ENCODE results near the gene EEF2. TPM values are rescaled to one million over a fixed set of nuclear protein-coding genes. Genes with fewer than 3 reads are reported as not detected.
"Not testable (repeated sequence)": the region's sequence is repeated elsewhere in the genome, so short reads cannot be mapped to it uniquely, and the experiment has no call there.

Gene EEF2
- total RNA-seq, 1 experiment from 2014 or later, result 2,952 TPM

GRCh38 chr19:3963458-3964255 lies 21.6 kb downstream of the EEF2 start:
- DNase-seq (ENCODE audit: low read depth), result no peak
- in situ Hi-C loops (cut with HindIII; ENCODE audit: low pct_unique_long_range_greater_than_20kb, low sequenced_read_pairs), result no loop called here

DNA sequence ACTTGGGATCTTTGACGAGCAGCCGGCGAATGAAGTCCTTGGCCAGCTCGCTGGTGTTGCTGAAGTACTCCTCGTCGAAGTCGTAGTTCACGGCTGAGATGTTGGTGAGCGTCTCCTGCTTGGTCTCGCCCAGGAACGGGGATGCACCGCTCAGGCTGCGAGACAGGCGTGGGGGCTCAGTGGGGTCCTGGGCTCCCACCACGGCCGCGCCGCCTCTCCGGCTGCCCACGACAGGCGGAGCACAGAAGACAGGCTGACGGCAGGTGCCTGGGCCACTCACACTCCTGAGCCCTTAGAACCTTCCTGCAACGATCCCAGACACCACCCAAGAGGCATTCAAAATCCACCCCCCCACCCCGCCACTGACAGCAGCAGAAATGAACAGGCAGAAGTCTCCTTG lies 24.3 kb downstream of the EEF2 start:
- no peak for DNase-seq (ENCODE audit: low read depth)
- in situ Hi-C loops (cut with HindIII; ENCODE audit: low pct_unique_long_range_greater_than_20kb, low sequenced_read_pairs), result no loop called here

DNA sequence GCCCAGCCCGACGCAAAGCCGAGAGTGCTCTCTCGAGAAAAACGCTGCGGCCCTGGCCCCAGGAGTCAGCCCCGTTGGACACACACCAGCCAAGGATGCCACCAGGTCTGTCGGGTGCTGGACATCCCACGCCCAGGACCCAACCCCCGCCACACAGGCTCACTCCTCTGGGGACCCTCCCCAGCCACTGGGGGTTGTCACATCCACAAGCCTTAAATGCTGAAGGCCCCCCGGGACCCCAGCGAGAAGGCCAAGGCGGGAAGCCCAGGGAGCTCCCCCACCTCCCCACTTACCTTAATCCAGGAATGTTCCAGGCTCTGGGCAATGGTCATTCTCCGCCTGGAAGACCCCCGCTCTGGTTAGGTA lies 25.5 kb downstream of the EEF2 start:
- DNase-seq (ENCODE audit: low read depth), result no peak
- in situ Hi-C loops (cut with HindIII; ENCODE audit: low pct_unique_long_range_greater_than_20kb, low sequenced_read_pairs), result no loop called here

DNA sequence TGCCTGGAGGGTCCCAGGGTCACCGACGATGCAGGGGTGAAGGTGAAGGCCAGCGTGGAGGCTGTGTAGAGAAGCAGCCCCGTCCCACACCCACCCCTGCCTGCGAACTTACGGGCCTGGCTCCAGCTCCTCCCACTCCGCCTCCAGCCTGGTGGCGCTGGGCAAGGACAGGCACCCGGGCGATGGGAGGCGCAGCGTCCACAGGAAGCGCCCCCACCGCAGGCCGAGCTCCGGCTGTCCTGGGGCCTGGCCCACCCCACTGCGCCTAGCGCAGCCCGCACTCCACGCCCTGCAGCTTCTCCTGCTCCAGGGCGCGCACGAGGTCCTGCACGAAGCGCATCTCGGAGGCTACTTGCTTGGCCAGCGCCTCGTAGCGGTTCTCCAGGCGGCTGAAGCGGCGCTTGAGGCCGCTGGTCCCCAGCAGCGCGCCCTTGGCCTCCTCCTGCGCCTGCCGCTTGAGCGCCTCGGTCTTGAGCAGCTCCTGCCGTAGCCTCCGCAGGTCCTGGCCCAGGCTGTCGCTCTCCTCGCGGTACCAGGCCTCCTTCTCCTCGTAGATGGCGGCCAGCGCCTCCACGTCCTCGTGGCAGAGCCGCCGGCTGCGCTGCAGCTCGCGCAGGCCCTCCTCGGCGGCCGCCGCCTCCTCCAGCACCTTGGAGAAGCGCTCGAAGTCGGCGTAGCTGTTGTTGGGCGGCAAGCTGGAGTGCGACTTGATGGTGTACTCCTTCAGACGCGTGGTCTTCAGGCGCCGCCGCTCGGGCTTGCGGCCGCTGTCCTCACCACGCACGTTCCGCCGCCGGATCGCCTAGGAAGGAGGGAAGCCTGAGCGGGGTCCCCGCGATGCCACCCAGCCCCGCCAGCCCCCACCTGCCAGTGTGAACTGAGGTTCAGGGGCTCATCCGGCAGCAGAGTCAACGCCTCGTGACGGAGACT lies 26.2 kb downstream of the EEF2 start:
- no peak for DNase-seq (ENCODE audit: low read depth)
- in situ Hi-C loops (cut with HindIII; ENCODE audit: low pct_unique_long_range_greater_than_20kb, low sequenced_read_pairs), result no loop called here

GRCh38 chr19:3955688-3956087 lies 29.6 kb downstream of the EEF2 start:
- no peak for DNase-seq (ENCODE audit: low read depth)
- in situ Hi-C loops (cut with HindIII; ENCODE audit: low pct_unique_long_range_greater_than_20kb, low sequenced_read_pairs), result no loop called here

GRCh38 chr19:3955276-3955675 lies 30.0 kb downstream of the EEF2 start:
- in situ Hi-C loops (cut with HindIII; ENCODE audit: low pct_unique_long_range_greater_than_20kb, low sequenced_read_pairs), result not testable (repeated sequence)

GRCh38 chr19:3954107-3954506 lies 31.2 kb downstream of the EEF2 start:
- no peak for DNase-seq (ENCODE audit: low read depth)
- in situ Hi-C loops (cut with HindIII; ENCODE audit: low pct_unique_long_range_greater_than_20kb, low sequenced_read_pairs), result no loop called here

More at GRCh38 chr19:3955276-3955675, 30.0 kb downstream of the EEF2 start:
- DNase-seq (ENCODE audit: low read depth), result not testable (repeated sequence)

DNA sequence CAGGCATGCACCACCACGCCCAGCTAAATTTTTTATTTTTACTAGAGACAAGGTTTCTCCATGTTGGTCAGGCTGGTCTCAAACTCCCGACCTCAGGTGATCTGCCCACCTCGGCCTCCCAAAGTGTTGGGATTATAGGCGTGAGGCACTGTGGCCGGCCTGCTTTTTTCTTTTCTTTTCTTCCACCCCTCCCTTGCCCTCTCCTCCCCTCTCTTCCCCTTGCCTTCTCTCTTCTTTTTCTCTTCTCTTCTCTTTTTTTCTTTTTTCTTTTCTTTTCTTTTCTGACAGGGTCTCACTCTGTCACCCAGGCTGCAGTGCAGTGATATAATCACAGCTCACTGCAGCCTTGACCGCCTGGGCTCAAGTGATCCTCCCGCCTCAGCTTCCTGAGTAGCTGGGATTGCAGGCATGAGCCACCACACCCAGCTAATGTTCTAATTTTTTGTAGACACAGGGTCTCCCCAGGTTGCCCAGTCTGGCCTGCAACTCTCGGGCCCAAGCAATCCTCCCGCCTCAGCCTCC lies 32.4 kb downstream of the EEF2 start:
- DNase-seq (ENCODE audit: low read depth); in situ Hi-C loops (cut with HindIII; ENCODE audit: low pct_unique_long_range_greater_than_20kb, low sequenced_read_pairs): not testable (repeated sequence)

- DNase-seq (ENCODE audit: low read depth), result no peak
- in situ Hi-C loops (cut with HindIII; ENCODE audit: low pct_unique_long_range_greater_than_20kb, low sequenced_read_pairs), result no loop called here
These were observed 34.1 kb downstream of the EEF2 start for GRCh38 chr19:3950871-3951861.

- DNase-seq (ENCODE audit: low read depth), result no peak
These were observed 35.0 kb downstream of the EEF2 start for GRCh38 chr19:3949997-3950859.

DNA sequence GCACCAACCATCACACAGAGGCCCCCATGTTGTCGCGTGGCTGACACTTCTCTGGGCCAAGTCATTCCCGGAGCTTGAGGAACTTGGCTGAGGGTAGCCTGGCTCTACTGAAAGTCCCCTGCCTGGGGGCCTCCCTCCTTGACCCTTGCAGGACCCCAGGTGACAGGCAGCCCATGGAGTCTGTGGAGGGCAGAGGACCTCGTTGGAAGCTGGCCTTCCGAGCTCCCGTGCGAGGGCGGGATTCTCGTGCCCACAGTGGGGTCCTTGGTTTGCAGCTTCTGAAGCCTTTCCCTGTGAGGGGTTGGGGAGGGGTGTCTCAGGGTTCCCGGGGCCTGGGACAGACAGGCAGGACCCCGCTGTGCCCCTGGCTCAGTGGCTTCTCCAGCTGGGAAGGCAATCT lies 36.0 kb downstream of the EEF2 start:
- in situ Hi-C loops (cut with HindIII; ENCODE audit: low pct_unique_long_range_greater_than_20kb, low sequenced_read_pairs), result no loop called here

More at GRCh38 chr19:3949997-3950859, 35.0 kb downstream of the EEF2 start:
- in situ Hi-C loops (cut with HindIII; ENCODE audit: low pct_unique_long_range_greater_than_20kb, low sequenced_read_pairs), result no loop called here

DNA sequence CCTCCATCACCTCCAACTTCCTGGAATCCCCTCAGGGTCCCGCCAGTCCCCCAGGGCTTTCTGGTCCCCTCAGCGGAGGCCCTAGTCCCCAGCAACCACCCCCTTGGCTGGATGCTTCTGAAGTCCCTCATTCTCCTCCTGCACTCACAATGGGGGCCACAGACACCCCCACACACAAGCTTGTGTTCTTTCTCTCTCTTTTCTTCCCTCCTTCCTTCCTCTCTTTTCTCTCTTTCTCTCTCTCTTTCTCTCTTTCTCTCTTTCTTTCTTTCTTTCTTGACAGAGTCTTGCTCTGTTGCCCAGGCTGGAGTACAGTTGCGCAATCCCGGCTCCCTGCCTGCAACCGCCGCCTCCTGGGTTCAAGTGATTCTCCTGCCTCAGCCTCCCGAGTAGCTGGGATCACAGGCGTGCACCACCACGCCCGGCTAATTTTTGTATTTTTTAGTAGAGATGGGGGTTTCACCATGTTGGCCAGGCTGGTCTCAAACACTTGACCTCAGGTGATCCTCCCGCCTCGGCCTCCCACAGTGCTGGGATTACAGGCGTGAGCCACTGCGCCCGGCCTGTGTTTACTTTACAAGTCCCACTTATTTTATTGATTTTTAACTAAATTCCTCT lies 37.8 kb downstream of the EEF2 start:
- in situ Hi-C loops (cut with HindIII; ENCODE audit: low pct_unique_long_range_greater_than_20kb, low sequenced_read_pairs); DNase-seq (ENCODE audit: low read depth): not testable (repeated sequence)

More for the DNA sequence above, 36.0 kb downstream of the EEF2 start:
- DNase-seq (ENCODE audit: low read depth), result no peak

DNA sequence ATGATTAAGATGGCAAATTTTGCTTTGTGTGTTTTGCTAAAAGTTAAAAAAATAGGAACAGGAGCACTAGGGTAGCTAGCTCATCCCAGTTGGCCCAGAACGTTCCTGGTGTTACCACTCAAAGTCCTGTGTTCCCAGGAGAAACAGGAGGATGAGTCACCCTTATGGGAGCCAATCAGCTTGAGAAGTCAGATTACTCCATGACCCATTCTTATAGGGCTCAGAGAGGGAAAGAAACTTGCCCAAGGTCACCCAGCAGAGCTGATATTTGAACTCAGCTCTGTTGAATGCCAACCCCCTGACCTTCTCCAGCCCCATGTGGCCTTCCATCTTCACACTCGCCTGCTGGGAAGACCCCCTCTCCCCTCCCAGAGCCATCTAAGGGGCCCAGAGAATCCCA lies 39.4 kb downstream of the EEF2 start:
- in situ Hi-C loops (cut with HindIII; ENCODE audit: low pct_unique_long_range_greater_than_20kb, low sequenced_read_pairs), result no loop called here
- no peak for DNase-seq (ENCODE audit: low read depth)

DNA sequence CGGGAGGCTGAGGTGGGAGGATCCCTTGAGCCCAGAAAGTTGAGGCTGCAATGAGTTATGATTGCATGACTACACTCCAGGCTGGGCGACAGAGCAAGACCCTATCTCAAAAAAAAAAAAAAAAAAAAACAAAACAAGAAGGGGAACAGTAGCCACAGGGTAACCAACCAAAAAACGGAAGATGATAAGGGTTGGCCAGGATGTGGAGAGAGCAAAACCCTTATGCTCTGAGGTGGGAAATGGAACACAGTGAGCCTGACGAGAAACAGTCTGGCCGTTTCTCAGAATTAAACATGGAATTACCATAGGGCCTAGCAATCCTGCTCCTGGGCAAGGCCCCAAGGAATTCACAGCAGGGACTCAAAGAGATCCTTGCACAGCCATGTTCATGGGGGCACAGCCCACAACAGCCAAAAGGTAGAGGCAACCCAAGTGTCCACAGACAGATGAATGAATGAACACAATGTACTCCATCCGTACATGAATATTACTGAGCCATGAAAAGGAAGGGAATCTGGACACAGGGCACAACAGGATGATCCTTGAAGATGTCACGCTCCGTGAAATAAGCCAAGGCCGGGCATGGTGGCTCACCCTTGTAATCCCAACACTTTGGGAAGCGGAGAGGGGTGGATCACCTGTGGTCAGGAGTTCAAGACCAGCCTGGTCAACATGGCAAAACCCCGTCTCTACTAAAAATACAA lies 41.1 kb downstream of the EEF2 start:
- no peak for DNase-seq (ENCODE audit: low read depth)
- in situ Hi-C loops (cut with HindIII; ENCODE audit: low pct_unique_long_range_greater_than_20kb, low sequenced_read_pairs), result no loop called here

DNA sequence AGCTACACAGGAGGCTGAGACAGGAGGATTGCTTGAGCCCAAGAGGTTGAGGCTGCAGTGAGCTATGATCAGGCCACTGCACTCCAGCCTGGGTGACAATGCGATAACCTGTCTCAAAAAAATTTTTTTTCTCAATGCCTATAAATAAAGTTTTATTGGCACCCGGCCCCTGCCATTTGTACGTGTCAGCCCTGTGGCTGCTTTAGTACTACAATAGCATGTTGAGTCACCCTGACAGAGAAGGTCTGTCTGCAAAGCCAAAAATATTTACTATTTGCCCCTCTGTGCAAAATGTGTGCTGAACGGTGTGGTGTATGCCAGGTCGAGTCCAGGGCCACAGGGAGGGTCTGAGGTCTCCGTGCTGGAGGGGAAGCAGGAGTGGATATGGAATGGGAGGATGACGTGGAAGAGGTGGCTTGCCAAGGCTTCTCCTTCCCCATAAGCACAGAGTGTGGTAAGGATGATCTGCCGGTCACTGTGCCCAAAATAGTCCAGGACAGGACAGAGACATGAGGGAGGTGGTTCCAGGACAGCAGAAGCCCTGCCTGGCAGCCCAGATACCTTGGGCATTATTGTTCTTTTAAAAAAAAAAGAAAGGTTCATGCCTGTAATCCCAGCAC lies 42.4 kb downstream of the EEF2 start:
- in situ Hi-C loops (cut with HindIII; ENCODE audit: low pct_unique_long_range_greater_than_20kb, low sequenced_read_pairs), result no loop called here
- DNase-seq (ENCODE audit: low read depth), result no peak
